SK-N-SH treated with all-trans-retinoic acid at 6 μM for 48 hours (cell line): ENCODE measurements around the gene BIN1.

Experiments used
- ATAC-seq: fragments of 200-7000 bp; cut with Tn5 transposase; 3 replicates; pipeline ENCODE4 v1.9.1; 2020; ENCODE audit warnings: mild to moderate bottlenecking, moderate library complexity
- BACH2 ChIP-seq: fragments of 250-450 bp; sonication (Bioruptor Pico); IDR thresholded peaks from 2 replicates; pipeline ENCODE4 v1.9.0; 2021; ENCODE audit warnings: mild to moderate bottlenecking, borderline replicate concordance
- CREB5 ChIP-seq: fragments of 250-450 bp; sonication (Bioruptor Pico); IDR thresholded peaks from 2 replicates; pipeline ENCODE4 v1.5.1; 2020; ENCODE audit warnings: low read depth, mild to moderate bottlenecking, moderate library complexity
- CSDC2 ChIP-seq: fragments of 250-450 bp; sonication (Bioruptor Pico); IDR thresholded peaks from 2 replicates; pipeline ENCODE4 v1.5.0; 2020; ENCODE audit warnings: mild to moderate bottlenecking, moderate library complexity
- ESRRG ChIP-seq: fragments of 250-450 bp; sonication (Bioruptor Pico); IDR thresholded peaks from 2 replicates; pipeline ENCODE4 v1.6.1; 2021; ENCODE audit warnings: mild to moderate bottlenecking
- GLIS3 ChIP-seq: fragments of 250-450 bp; sonication (Bioruptor Pico); IDR thresholded peaks from 2 replicates; pipeline ENCODE4 v1.5.0; 2020; ENCODE audit warnings: mild to moderate bottlenecking, moderate library complexity
- ISL1 ChIP-seq: fragments of 250-450 bp; sonication (Bioruptor Pico); IDR thresholded peaks from 2 replicates; pipeline ENCODE4 v2.1.2; 2022; ENCODE audit warnings: mild to moderate bottlenecking, moderate library complexity
- PPARA ChIP-seq: fragments of 250-450 bp; sonication (Bioruptor Pico); IDR thresholded peaks from 2 replicates; pipeline ENCODE4 v1.5.0; 2020; ENCODE audit warnings: mild to moderate bottlenecking, borderline replicate concordance
- RARB ChIP-seq: fragments of 250-450 bp; sonication (Bioruptor Pico); IDR thresholded peaks from 2 replicates; pipeline ENCODE4 v1.8.0; 2021; ENCODE audit warnings: mild to moderate bottlenecking, moderate library complexity
- SNAI2 ChIP-seq: fragments of 250-450 bp; sonication (Bioruptor Pico); IDR thresholded peaks from 2 replicates; pipeline ENCODE4 v1.5.0; 2020; ENCODE audit warnings: mild to moderate bottlenecking, moderate library complexity
- TCF4 ChIP-seq: fragments of 250-450 bp; sonication (Bioruptor Pico); IDR thresholded peaks from 2 replicates; pipeline ENCODE4 v1.8.0; 2021; ENCODE audit warnings: mild to moderate bottlenecking, moderate library complexity, borderline replicate concordance
- TOX ChIP-seq: fragments of 250-450 bp; sonication (Bioruptor Pico); IDR thresholded peaks from 2 replicates; pipeline ENCODE4 v1.8.0; 2021; ENCODE audit warnings: mild to moderate bottlenecking, moderate library complexity, borderline replicate concordance
- ZC3H10 ChIP-seq: fragments of 250-450 bp; sonication (Bioruptor Pico); IDR thresholded peaks from 2 replicates; pipeline ENCODE4 v1.5.1; 2021; ENCODE audit warnings: mild to moderate bottlenecking, moderate library complexity
- ZFP3 ChIP-seq: fragments of 250-450 bp; sonication (Bioruptor Pico); IDR thresholded peaks from 2 replicates; pipeline ENCODE4 v1.5.0; 2020; ENCODE audit warnings: mild to moderate bottlenecking, moderate library complexity
- ZFP30 ChIP-seq: fragments of 450-650 bp; formaldehyde crosslinking; IDR thresholded peaks from 2 replicates; pipeline ENCODE4 v1.5.0; 2022; ENCODE audit warnings: mild to moderate bottlenecking, moderate library complexity
- ZNF565 ChIP-seq: fragments of 450-650 bp; formaldehyde crosslinking; conservative IDR thresholded peaks from 2 replicates; pipeline ENCODE4 v1.5.0; 2020; ENCODE audit warnings: low read depth, mild to moderate bottlenecking, moderate library complexity
- ZNF70 ChIP-seq: fragments of 450-650 bp; formaldehyde crosslinking; IDR thresholded peaks from 2 replicates; pipeline ENCODE4 v1.5.0; 2020; ENCODE audit warnings: mild to moderate bottlenecking, moderate library complexity
- ZNF8 ChIP-seq: fragments of 450-650 bp; formaldehyde crosslinking; IDR thresholded peaks from 2 replicates; pipeline ENCODE4 v1.5.0; 2020; ENCODE audit warnings: mild to moderate bottlenecking, moderate library complexity
- TF ChIP-seq, protein P1 (sequence below): fragments of 250-450 bp; sonication (Bioruptor Pico); IDR thresholded peaks from 2 replicates; pipeline ENCODE4 v1.8.0; 2021; ENCODE audit warnings: low read depth, mild to moderate bottlenecking, moderate library complexity, borderline replicate concordance
- TF ChIP-seq, protein P2 (sequence below): fragments of 250-450 bp; sonication (Bioruptor Pico); IDR thresholded peaks from 2 replicates; pipeline ENCODE4 v1.5.1; 2021; ENCODE audit warnings: mild to moderate bottlenecking, moderate library complexity
- TF ChIP-seq, protein P3 (sequence below): fragments of 250-450 bp; sonication (Bioruptor Pico); IDR thresholded peaks from 2 replicates; pipeline ENCODE4 v1.5.0; 2020; ENCODE audit warnings: mild to moderate bottlenecking, moderate library complexity

The BIN1 gene

DNA sequence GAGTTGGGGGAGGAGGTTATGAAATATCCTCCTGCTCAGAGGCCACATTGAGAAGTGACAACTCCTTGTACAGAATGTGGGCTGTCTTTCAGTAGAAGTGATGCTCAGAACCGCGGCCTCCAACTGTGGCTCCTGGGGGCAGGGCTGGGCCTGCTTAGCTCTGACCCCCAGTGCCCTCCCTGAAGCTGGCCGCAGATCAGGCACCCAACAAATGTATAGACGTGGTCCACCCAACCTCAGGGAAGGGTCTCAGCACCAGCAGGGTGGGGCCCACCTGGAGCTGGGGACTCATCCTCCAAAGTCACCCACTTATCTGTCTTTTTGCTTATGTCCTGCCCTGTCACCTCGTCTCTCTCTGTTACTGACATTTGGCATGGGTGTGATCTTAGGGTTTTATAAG, 11.1 kb upstream of the BIN1 start:
- no peak for ATAC-seq

DNA sequence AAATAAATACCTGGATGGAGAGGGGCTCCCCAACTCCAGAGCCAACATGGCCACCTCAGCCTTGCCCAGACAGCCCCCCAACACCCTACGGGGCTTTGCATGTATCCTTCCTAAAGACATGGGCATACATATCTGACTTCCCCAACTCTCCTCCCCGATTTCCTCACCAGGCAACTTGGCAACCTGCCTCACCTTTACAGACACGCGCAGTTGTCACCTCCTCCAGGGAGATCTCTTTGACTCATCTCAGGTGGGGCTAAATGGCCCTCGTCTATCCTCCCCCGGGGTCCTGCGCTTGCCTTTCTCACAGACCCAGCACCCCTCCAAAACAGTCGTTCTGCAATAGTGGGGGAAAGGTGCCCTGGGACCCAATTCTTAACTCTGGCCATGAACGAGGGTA, 10.6 kb upstream of the BIN1 start:
- ATAC-seq = no peak
- TF ChIP-seq CSDC2 = no peak
- TF ChIP-seq CREB5 = no peak
- no peak for TF ChIP-seq SNAI2
- no peak for TF ChIP-seq ESRRG (CRISPR knock-in tag)
- no peak for TF ChIP-seq RARB (CRISPR knock-in tag)
- TF ChIP-seq, all 23 proteins: peak for 0

More for the DNA sequence above, 11.1 kb upstream of the BIN1 start:
- TF ChIP-seq ZNF565 (CRISPR knock-in tag) (no peak), SNAI2 (no peak), ZFP3 (no peak), PPARA (CRISPR knock-in tag) (no peak), TCF4 (CRISPR knock-in tag) (no peak), ISL1 (CRISPR knock-in tag) (no peak), BACH2 (CRISPR knock-in tag) (no peak), ZNF70 (CRISPR knock-in tag) (no peak)
- TF ChIP-seq, protein P1, sequence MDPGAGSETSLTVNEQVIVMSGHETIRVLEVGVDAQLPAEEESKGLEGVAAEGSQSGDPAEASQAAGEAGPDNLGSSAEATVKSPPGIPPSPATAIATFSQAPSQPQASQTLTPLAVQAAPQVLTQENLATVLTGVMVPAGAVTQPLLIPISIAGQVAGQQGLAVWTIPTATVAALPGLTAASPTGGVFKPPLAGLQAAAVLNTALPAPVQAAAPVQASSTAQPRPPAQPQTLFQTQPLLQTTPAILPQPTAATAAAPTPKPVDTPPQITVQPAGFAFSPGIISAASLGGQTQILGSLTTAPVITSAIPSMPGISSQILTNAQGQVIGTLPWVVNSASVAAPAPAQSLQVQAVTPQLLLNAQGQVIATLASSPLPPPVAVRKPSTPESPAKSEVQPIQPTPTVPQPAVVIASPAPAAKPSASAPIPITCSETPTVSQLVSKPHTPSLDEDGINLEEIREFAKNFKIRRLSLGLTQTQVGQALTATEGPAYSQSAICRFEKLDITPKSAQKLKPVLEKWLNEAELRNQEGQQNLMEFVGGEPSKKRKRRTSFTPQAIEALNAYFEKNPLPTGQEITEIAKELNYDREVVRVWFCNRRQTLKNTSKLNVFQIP (CRISPR knock-in tag) = no peak

GRCh38 chr2:127115471-127116199, 8.7 kb upstream of the BIN1 start:
- TF ChIP-seq ESRRG (CRISPR knock-in tag) = no peak
- no peak for TF ChIP-seq ZFP3
- no peak for TF ChIP-seq ZNF8 (CRISPR knock-in tag)
- no peak for TF ChIP-seq ZNF565 (CRISPR knock-in tag)
- TF ChIP-seq, protein P2, sequence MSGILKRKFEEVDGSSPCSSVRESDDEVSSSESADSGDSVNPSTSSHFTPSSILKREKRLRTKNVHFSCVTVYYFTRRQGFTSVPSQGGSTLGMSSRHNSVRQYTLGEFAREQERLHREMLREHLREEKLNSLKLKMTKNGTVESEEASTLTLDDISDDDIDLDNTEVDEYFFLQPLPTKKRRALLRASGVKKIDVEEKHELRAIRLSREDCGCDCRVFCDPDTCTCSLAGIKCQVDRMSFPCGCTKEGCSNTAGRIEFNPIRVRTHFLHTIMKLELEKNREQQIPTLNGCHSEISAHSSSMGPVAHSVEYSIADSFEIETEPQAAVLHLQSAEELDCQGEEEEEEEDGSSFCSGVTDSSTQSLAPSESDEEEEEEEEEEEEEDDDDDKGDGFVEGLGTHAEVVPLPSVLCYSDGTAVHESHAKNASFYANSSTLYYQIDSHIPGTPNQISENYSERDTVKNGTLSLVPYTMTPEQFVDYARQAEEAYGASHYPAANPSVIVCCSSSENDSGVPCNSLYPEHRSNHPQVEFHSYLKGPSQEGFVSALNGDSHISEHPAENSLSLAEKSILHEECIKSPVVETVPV = no peak
- TF ChIP-seq CSDC2 = no peak
- no peak for TF ChIP-seq SNAI2
- TF ChIP-seq ZNF70 (CRISPR knock-in tag) = no peak
- TF ChIP-seq, protein P1 (CRISPR knock-in tag) = no peak
- no peak for TF ChIP-seq ISL1 (CRISPR knock-in tag)
- no peak for TF ChIP-seq TCF4 (CRISPR knock-in tag)
- no peak for TF ChIP-seq TOX (CRISPR knock-in tag)
- no peak for TF ChIP-seq BACH2 (CRISPR knock-in tag)
- TF ChIP-seq ZC3H10 (CRISPR knock-in tag) = no peak
- TF ChIP-seq ZFP30 = no peak
- no peak for TF ChIP-seq RARB (CRISPR knock-in tag)
- no peak for ATAC-seq

- no peak for TF ChIP-seq GLIS3 (CRISPR knock-in tag)
- TF ChIP-seq, protein P3, sequence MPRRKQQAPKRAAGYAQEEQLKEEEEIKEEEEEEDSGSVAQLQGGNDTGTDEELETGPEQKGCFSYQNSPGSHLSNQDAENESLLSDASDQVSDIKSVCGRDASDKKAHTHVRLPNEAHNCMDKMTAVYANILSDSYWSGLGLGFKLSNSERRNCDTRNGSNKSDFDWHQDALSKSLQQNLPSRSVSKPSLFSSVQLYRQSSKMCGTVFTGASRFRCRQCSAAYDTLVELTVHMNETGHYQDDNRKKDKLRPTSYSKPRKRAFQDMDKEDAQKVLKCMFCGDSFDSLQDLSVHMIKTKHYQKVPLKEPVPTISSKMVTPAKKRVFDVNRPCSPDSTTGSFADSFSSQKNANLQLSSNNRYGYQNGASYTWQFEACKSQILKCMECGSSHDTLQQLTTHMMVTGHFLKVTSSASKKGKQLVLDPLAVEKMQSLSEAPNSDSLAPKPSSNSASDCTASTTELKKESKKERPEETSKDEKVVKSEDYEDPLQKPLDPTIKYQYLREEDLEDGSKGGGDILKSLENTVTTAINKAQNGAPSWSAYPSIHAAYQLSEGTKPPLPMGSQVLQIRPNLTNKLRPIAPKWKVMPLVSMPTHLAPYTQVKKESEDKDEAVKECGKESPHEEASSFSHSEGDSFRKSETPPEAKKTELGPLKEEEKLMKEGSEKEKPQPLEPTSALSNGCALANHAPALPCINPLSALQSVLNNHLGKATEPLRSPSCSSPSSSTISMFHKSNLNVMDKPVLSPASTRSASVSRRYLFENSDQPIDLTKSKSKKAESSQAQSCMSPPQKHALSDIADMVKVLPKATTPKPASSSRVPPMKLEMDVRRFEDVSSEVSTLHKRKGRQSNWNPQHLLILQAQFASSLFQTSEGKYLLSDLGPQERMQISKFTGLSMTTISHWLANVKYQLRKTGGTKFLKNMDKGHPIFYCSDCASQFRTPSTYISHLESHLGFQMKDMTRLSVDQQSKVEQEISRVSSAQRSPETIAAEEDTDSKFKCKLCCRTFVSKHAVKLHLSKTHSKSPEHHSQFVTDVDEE (CRISPR knock-in tag) = no peak
- no peak for TF ChIP-seq ZNF565 (CRISPR knock-in tag)
- TF ChIP-seq ZNF70 (CRISPR knock-in tag) = no peak
- TF ChIP-seq CSDC2 = no peak
- no peak for TF ChIP-seq ZNF8 (CRISPR knock-in tag)
- TF ChIP-seq, protein P2 = no peak
Measured at GRCh38 chr2:127110985-127111384, 4.0 kb upstream of the BIN1 start.

More at GRCh38 chr2:127110985-127111384, 4.0 kb upstream of the BIN1 start:
- ATAC-seq = no peak
